ENCODE results near the gene CD38. TPM values are rescaled to one million over a fixed set of nuclear protein-coding genes. Genes with fewer than 3 reads are reported as not detected.

Gene CD38
- total RNA-seq, 1 donor from 2014 or later, result 0.15 TPM

GRCh38 chr4:15744016-15744545 lies 34.0 kb upstream of the CD38 start:
- Mint-ChIP-seq H3K4me1 (ENCODE audit: unreplicated experiment) (peaks cover 13% of the 10 kb centered on the region), H3K36me3 (ENCODE audit: low read depth, unreplicated experiment) (peaks cover 14% of the 10 kb centered on the region), H3K27me3 (ENCODE audit: unreplicated experiment) (peaks cover 2% of the 10 kb centered on the region), H3K4me3 (ENCODE audit: unreplicated experiment) (no peak overlapping the region), H3K9me3 (ENCODE audit: unreplicated experiment) (peaks cover 3% of the 10 kb centered on the region), H3K27ac (ENCODE audit: unreplicated experiment) (no peak overlapping the region)
- DNase-seq (ENCODE audit: low spot score), result no peak
- no peak for TF ChIP-seq CTCF (IDR thresholded peaks at IDR 0.05; ENCODE audit: unreplicated experiment)

DNA sequence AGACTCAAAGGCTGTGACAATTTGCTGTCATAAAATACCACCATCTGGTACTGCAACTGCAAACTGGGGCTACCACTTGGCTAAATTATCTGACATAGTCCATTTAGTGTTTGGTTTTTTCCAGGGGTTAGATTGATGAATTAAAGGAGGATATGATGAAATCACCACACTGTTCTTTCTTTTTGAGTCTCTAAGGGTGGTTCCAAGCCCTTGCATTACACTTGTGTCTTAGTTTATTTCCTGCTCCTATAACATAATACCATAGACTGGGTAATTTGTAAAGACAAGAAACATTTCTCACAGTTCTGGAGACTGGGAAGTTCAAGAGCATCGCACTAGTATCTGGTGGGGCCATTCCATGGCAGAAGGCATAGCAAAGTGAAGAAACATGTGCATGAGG lies 32.0 kb upstream of the CD38 start:
- no peak for TF ChIP-seq CTCF (IDR thresholded peaks at IDR 0.05; ENCODE audit: unreplicated experiment)
- H3K9me3 Mint-ChIP-seq (ENCODE audit: unreplicated experiment), result peaks cover 3% of the 10 kb centered on the region
- H3K27ac Mint-ChIP-seq (ENCODE audit: unreplicated experiment), result no peak overlapping the region
- H3K4me3 Mint-ChIP-seq (ENCODE audit: unreplicated experiment), result no peak overlapping the region
- DNase-seq (ENCODE audit: low spot score), result no peak
- peaks cover 14% of the 10 kb centered on the region for H3K36me3 Mint-ChIP-seq (ENCODE audit: low read depth, unreplicated experiment)
- H3K27me3 Mint-ChIP-seq (ENCODE audit: unreplicated experiment), result peaks cover 2% of the 10 kb centered on the region
- H3K4me1 Mint-ChIP-seq (ENCODE audit: unreplicated experiment), result peaks cover 13% of the 10 kb centered on the region

DNA sequence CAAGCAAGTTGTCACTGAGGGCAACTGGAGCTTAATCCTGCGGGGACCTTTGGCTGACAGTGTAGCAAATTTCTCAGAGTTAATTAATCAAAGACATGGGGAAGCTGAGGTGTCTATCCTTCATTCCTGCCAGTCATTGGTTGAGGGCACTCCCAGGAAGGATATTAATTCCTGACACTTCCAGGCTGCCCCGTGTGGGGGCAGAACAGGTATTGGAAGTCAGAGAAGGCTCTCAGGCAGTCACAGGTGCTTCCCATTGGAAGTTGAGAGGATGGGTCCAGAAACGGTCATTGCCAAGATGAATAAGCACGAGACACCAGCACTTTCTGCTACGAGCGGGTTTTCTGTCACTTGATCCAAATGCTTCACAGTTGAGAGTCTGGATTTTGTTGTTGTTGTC lies 29.1 kb upstream of the CD38 start:
- peaks cover 8% of the 10 kb centered on the region for H3K36me3 Mint-ChIP-seq (ENCODE audit: low read depth, unreplicated experiment)
- H3K9me3 Mint-ChIP-seq (ENCODE audit: unreplicated experiment), result no peaks in the 10 kb centered on the region
- H3K4me1 Mint-ChIP-seq (ENCODE audit: unreplicated experiment), result peaks cover 9% of the 10 kb centered on the region
- no peak for DNase-seq (ENCODE audit: low spot score)
- no peak overlapping the region for H3K27ac Mint-ChIP-seq (ENCODE audit: unreplicated experiment)
- H3K27me3 Mint-ChIP-seq (ENCODE audit: unreplicated experiment), result peaks cover 2% of the 10 kb centered on the region
- TF ChIP-seq CTCF (IDR thresholded peaks at IDR 0.05; ENCODE audit: unreplicated experiment), result no peak
- no peak overlapping the region for H3K4me3 Mint-ChIP-seq (ENCODE audit: unreplicated experiment)

GRCh38 chr4:15751153-15751552 lies 27.0 kb upstream of the CD38 start:
- no peaks in the 10 kb centered on the region for H3K9me3 Mint-ChIP-seq (ENCODE audit: unreplicated experiment)
- H3K27me3 Mint-ChIP-seq (ENCODE audit: unreplicated experiment), result peaks cover 2% of the 10 kb centered on the region
- H3K27ac Mint-ChIP-seq (ENCODE audit: unreplicated experiment), result no peak overlapping the region
- DNase-seq (ENCODE audit: low spot score), result no peak
- TF ChIP-seq CTCF (IDR thresholded peaks at IDR 0.05; ENCODE audit: unreplicated experiment), result no peak
- H3K36me3 Mint-ChIP-seq (ENCODE audit: low read depth, unreplicated experiment), result peaks cover 2% of the 10 kb centered on the region
- no peak overlapping the region for H3K4me3 Mint-ChIP-seq (ENCODE audit: unreplicated experiment)
- peaks cover 5% of the 10 kb centered on the region for H3K4me1 Mint-ChIP-seq (ENCODE audit: unreplicated experiment)

- Mint-ChIP-seq H3K27ac (ENCODE audit: unreplicated experiment) (no peak overlapping the region), H3K36me3 (ENCODE audit: low read depth, unreplicated experiment) (no peaks in the 10 kb centered on the region), H3K9me3 (ENCODE audit: unreplicated experiment) (no peaks in the 10 kb centered on the region), H3K4me1 (ENCODE audit: unreplicated experiment) (peaks cover 5% of the 10 kb centered on the region), H3K27me3 (ENCODE audit: unreplicated experiment) (peaks cover 2% of the 10 kb centered on the region), H3K4me3 (ENCODE audit: unreplicated experiment) (no peak overlapping the region)
- TF ChIP-seq CTCF (IDR thresholded peaks at IDR 0.05; ENCODE audit: unreplicated experiment), result no peak
- DNase-seq (ENCODE audit: low spot score), result no peak
These were observed 25.0 kb upstream of the CD38 start for GRCh38 chr4:15753081-15753480.

All from endothelial cell (in vitro differentiated cells).